NCI-H128 (cell line): Measurements from ENCODE around the gene LRRC2.

Experiments
- DNase-seq: peaks from one replicate; lab custom pipeline; 2025; ENCODE audit not compliant: unreplicated experiment; lab: John Stamatoyannopoulos, UW

Gene LRRC2

GRCh38 chr3:46482632-46483350 is 83.3 kb downstream of the LRRC2 start:
- DNase-seq = no peak

GRCh38 chr3:46481636-46482035 is 84.5 kb downstream of the LRRC2 start:
- DNase-seq = no peak

DNA sequence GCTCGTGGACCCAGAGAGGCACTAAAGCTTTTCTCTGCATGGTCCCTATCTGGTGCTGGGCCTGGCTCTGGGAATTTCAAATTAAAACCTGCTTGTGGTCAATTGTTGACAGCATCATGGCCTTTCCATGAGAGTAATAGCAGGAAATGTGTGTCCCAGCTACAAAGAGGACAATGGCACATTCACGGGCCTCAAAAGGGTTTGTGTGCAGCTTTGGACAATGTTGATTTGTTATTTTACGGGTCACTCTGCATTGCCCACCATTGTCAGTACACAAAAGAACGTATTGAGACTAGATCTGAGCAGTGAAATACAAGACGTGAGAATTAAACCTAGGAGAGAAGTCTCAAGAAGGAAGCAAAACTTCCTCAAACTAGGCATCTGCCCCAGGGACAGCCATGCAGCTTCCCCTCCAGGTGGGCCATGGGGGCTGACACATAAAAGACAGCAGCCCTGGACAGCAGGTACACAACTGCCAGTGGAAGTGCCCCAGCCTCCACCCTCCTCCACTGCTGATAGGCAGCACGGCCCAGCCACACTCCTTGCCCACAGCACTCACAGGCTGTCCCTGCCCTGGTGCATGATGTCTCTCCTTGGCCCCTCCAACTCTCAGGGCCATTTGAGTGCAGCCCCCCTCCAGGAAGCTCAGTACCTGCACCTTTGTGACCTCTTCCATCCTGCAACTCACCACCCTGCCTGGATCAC is 85.5 kb downstream of the LRRC2 start:
- no peak for DNase-seq

- no peak for DNase-seq
Measured at GRCh38 chr3:46479696-46480095, 86.4 kb downstream of the LRRC2 start.

DNA sequence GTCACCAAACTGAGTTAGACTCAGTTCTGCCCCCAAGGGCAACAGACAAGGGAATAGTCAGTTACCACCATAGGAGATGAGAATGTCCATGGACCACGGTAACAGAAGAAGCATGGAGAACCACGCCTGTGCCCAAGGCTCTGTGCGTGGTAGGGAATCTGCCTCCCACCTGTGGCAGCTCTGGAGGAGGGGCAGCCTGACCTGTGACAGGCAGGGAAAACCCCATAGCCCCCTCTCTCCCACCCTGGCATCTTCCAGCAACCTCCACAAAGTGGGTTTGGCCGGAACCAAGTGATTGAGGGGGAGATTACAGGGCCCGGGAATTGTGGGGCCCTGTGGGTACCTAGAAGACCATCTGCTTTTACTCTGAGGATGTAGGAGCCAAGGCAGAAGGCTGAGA is 87.1 kb downstream of the LRRC2 start:
- DNase-seq = no peak

DNA sequence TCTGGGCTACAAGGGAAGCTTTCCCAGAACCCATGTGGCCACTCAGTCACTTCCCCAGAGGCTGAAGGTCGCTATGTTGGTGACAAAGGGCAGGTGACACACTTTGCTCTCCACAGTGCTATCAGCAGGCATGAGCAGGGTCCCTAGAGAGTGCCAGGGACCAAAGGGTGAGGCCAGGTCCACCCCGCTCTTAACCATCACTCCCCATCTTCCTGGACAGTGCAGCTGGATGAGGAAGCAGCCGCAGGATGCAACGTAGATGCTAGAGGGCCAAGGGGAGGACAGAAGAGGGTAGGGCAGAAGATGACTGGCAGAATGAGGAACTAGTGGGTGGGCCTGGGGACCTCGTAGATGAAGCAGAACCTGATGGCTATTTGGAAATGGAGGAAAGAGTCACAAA is 87.8 kb downstream of the LRRC2 start:
- DNase-seq = no peak

DNA sequence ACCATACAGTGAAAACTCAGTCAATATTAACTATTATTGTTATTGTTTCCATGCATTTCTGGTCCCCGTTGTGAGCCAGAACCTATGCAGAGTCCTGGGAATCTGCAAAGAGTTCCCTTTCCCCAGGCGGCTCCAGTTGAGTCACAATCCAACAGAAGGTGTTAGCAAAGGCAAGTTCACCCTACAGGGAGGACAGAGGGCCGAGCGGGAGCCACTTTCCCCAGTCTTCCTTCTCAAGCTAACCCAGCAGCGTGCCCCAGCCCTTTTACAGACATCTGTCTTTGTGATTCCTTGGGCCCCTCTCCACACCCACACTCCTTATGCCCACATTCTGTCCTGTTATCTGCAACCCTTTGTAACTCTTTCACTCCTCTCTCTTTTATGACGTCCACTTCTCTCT is 88.3 kb downstream of the LRRC2 start:
- DNase-seq = no peak

DNA sequence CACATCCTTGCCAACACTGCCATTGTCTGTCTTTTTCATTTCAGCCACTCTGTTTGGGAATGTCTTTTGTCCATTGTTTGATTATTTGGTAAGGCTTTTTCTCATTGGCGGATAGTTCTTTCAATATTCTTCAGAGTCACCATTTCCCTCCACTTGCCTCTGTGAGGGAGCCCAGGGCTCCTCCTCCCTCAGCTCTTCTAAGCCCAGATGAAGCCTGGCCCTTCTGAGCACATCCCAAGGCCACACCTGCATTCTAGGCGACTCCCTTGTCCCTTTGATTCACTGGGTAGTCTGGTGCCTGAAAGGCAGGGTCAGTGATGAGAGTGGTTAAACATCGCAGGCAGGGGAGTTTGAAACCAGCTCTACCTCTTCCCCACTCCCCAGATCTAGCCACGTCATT is 89.0 kb downstream of the LRRC2 start:
- no peak for DNase-seq

DNA sequence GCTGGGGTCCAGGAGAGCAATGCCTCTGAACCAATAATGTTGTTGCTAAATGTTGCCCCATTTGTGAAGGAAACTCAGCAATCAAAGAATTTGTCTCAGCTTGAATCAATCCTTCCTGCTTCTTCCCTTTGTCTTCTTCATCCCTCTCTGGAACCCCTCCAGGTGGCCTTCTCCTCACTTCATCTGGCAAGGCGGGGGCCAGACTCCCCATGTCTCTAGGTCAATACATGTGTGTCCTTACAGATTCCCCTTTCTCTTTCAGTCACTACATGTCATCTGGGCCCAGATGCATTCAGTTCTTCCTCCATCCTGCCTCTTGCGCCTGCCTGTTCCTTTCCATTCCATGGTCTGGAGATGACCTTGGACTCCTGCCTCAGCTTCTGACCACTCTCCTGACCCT is 93.4 kb downstream of the LRRC2 start:
- no peak for DNase-seq

GRCh38 chr3:46471371-46471914 is 94.7 kb downstream of the LRRC2 start:
- DNase-seq = no peak

GRCh38 chr3:46470831-46471230 is 95.3 kb downstream of the LRRC2 start:
- DNase-seq = no peak

DNA sequence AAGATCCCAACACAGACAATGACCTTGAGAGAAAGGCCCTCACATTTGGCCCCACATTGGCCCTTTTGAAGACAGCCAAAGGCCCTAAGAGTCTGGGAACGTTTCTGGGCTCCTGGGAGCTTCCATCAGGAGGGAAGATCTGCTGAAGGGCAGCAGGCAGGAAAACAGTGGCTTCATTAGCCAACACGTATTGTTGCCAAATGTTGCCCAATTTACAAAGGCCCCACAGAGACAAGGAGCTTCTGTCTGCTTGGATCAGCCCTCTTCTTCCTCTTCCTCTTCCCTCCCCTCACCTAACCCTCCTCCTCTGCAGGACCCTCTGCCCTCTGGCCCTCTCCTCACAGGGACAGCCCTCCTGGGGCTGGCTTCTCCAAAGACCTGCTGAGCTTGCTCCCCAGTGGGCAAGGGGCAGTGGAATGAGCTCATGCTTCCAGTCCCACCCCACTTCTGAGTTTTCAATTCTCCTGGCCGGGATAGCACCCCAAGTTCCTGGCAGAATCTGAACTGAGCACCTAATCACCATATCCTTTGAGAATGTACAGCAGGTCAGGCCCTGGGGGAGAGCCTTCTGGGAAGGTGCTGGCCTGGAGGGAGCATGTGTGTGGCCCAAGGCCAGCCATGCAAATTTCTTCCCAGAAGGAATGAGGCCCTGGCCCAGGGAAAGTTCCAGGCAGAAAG is 96.3 kb downstream of the LRRC2 start:
- DNase-seq = no peak

DNA sequence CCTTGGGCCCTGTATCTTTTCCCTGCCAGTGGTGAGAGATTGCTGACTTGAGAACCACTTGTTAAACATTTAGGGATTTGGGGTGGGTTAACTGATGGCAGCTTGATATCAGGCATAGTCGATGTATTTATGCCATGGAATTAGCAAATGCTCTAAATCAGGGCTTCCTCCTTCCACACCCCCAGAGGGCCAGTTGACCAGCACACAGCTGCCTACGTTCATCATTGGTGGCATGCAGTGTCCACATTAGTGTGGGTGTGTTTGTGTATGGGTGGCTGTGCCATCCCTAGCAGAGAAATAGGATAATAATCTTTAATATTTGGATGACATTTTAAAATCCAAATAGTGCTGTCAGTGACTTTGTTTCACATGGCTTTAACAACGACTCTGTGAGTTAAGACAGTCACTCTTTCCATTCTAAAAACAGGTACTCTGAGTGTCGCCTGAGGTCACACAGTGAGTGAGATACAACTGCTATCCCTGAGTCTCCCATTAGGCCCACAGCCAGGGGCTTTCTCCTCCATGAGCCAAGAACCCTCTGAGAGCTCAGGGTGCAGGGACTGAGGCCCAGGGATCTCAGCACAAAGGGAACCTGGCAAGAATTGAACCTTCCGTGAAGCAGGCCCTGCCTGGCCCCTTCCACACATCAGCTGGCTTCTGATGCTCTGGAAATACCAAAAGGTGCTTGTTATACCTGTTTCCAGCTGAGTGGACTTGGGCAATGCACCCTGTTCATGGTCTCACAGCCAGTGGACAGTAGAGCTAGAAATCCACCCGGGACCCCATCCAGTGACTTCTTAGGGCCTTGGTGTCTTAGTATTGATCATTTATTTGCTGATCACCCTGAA is 97.1 kb downstream of the LRRC2 start:
- no peak for DNase-seq

- no peak for DNase-seq
Measured at GRCh38 chr3:46467562-46467961, 98.5 kb downstream of the LRRC2 start.

DNA sequence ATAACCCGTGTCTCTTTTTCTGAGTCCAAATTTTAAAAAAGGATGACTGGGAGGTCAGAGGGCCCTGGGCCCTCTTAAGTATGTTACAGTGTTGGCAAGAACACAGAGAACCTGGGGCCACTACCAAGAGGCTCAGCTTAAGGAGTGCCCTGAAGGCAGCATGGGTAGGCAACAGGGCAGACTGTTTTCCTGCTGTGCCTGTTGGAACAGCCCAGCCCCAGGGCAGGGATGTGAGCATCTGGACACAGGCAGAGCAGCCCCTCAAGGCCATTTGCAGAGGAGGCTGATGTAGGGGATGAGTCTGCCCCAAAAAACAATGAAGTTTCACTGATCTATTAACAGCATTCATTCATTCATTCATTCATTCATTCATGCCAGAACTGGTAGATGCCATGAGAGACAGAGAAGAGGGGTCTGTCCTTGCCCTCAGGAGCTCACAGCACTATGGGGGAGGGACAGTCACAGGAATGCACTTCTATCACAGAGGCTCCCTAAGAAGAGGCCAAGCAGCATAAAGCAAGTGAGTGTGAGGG is 99.2 kb downstream of the LRRC2 start:
- no peak for DNase-seq

DNA sequence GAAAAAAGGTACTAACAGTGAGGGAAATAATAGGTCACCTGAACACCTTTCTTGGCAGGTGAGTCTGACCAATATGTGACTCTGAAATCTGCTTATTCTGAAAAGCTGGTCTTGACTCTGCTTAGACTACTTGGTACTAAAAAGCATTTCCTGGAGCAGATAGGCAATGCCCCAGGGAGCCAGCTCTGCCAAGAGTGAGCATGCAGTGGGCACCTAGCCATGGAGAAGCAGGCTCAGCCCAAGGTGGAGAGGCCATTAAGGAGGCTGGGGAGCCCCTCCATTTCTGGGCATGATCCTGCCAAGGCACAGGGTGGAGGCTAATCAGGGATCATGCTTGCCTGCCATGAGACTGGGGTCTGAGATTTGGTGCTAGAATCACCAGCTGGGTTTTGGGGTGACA is 99.8 kb downstream of the LRRC2 start:
- no peak for DNase-seq
